OCI-LY1 (cell line): Measurements from ENCODE around the gene TREH.

Experiments
- H2AFZ ChIP-seq: fragments of 200-600 bp; sonication (generic), shearing (Covaris generic); 2 replicates; pipeline ENCODE4 v1.6.0; 2014; ENCODE audit warnings: antibody characterized with exemption, mild to moderate bottlenecking, low read length
- H3F3A ChIP-seq: fragments of 200-600 bp; sonication (generic), shearing (Covaris generic); 2 replicates; pipeline ENCODE4 v1.6.0; 2014; ENCODE audit warnings: mild to moderate bottlenecking, antibody characterized with exemption, low read length, moderate library complexity; ENCODE audit not compliant: insufficient read depth
- H3K27ac ChIP-seq: fragments of 200-600 bp; sonication (generic); 2 replicates; pipeline ENCODE4 v1.5.1; 2014; ENCODE audit warnings: low read length, mixed run types, mild to moderate bottlenecking, low read depth; ENCODE audit not compliant: poor library complexity, severe bottlenecking
- H3K27me3 ChIP-seq: fragments of 200-600 bp; sonication (generic); 2 replicates; pipeline ENCODE4 v1.6.0; 2014; ENCODE audit warnings: antibody characterized with exemption, mild to moderate bottlenecking, low read length, moderate library complexity; ENCODE audit not compliant: insufficient read depth
- H3K36me3 ChIP-seq: fragments of 200-600 bp; sonication (generic); 2 replicates; pipeline ENCODE4 v1.6.1; 2014; ENCODE audit warnings: mild to moderate bottlenecking, antibody characterized with exemption, low read length, moderate library complexity, mixed read lengths; ENCODE audit not compliant: insufficient read depth
- H3K4me1 ChIP-seq: fragments of 200-600 bp; sonication (generic); 2 replicates; pipeline ENCODE4 v1.5.1; 2014; ENCODE audit warnings: mild to moderate bottlenecking, low read length, moderate library complexity; ENCODE audit not compliant: insufficient read depth, severe bottlenecking
- H3K4me2 ChIP-seq: fragments of 200-600 bp; sonication (generic), shearing (Covaris generic); 2 replicates; pipeline ENCODE4 v1.6.1; 2014; ENCODE audit warnings: low read length
- H3K4me3 ChIP-seq: fragments of 200-600 bp; sonication (generic); 2 replicates; pipeline ENCODE4 v1.5.1; 2014; ENCODE audit warnings: low read length, low read depth, mild to moderate bottlenecking, mixed read lengths; ENCODE audit not compliant: poor library complexity, severe bottlenecking
- H3K79me2 ChIP-seq: fragments of 200-600 bp; shearing (Covaris generic); 2 replicates; pipeline ENCODE4 v1.6.1; 2016; ENCODE audit warnings: mixed run types, low read length, mixed read lengths; ENCODE audit not compliant: insufficient read depth
- H3K9ac ChIP-seq: fragments of 200-600 bp; sonication (generic), shearing (Covaris generic); 2 replicates; pipeline ENCODE4 v1.6.1; 2014; ENCODE audit warnings: mild to moderate bottlenecking, low read length, mixed read lengths
- H3K9me2 ChIP-seq: fragments of 200-600 bp; sonication (generic), shearing (Covaris generic); 2 replicates; pipeline ENCODE4 v1.6.1; 2014; ENCODE audit warnings: low read depth, mild to moderate bottlenecking, low read length, mixed read lengths
- H3K9me3 ChIP-seq: fragments of 200-600 bp; shearing (Covaris generic); 2 replicates; pipeline ENCODE4 v1.6.1; 2014; ENCODE audit warnings: low read length, mixed read lengths
- H4K20me1 ChIP-seq: fragments of 200-600 bp; sonication (generic), shearing (Covaris generic); 2 replicates; pipeline ENCODE4 v1.6.0; 2016; ENCODE audit warnings: mild to moderate bottlenecking, low read length; ENCODE audit not compliant: insufficient read depth
- EZH2 ChIP-seq: fragments of 200-600 bp; sonication (generic), shearing (Covaris generic); IDR thresholded peaks from 2 replicates; pipeline ENCODE4 v1.8.0; 2017; ENCODE audit warnings: borderline replicate concordance, mixed run types, mild to moderate bottlenecking, antibody characterized with exemption, low read length, moderate library complexity, mixed read lengths
- TF ChIP-seq, protein P1 (sequence below): fragments of 200-600 bp; sonication (generic), shearing (Covaris generic); IDR thresholded peaks from 2 replicates; pipeline ENCODE4 v1.5.1; 2017; ENCODE audit warnings: mild to moderate bottlenecking, antibody characterized with exemption, low read length, moderate library complexity, mixed read lengths

TREH gene

DNA sequence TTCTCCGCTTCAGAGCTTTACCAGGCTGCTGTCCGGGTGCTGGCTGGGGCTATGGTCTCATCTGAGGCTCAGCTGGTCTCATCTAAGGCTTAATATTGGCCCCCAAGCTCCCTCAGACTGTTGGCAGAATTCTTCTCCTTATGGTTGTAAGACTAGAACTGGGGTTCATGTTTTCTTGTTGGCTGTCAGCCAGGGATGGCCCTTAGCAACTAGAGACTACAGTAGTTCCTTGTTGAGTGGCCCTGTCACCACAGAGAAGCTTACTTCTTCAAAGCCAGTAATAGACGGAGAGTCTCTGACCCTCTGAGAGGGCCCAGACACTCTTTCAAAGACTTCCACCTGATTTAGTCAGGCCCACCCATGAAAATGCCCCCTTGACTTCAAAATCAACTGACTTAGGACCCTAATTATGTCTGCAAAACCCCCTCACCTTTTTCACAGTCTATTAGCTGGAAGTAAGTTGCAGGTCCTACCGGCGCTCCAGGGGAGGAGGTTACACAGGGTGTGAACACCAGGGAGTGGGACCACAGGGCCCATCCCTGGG is 24.2 kb upstream of the TREH start:
- Histone ChIP-seq H3K9ac (no peak overlapping the region), H4K20me1 (no peaks in the 10 kb centered on the region), H3F3A (no peaks in the 10 kb centered on the region), H3K27ac (peak overlapping the region; percentile 71), H2AFZ (no peak overlapping the region), H3K4me2 (no peak overlapping the region), H3K36me3 (no peaks in the 10 kb centered on the region), H3K4me1 (peaks cover 40% of the 10 kb centered on the region), H3K27me3 (no peaks in the 10 kb centered on the region), H3K9me2 (no peaks in the 10 kb centered on the region), H3K79me2 (no peaks in the 10 kb centered on the region), H3K9me3 (no peaks in the 10 kb centered on the region), H3K4me3 (no peak overlapping the region)
- TF ChIP-seq, protein P1, sequence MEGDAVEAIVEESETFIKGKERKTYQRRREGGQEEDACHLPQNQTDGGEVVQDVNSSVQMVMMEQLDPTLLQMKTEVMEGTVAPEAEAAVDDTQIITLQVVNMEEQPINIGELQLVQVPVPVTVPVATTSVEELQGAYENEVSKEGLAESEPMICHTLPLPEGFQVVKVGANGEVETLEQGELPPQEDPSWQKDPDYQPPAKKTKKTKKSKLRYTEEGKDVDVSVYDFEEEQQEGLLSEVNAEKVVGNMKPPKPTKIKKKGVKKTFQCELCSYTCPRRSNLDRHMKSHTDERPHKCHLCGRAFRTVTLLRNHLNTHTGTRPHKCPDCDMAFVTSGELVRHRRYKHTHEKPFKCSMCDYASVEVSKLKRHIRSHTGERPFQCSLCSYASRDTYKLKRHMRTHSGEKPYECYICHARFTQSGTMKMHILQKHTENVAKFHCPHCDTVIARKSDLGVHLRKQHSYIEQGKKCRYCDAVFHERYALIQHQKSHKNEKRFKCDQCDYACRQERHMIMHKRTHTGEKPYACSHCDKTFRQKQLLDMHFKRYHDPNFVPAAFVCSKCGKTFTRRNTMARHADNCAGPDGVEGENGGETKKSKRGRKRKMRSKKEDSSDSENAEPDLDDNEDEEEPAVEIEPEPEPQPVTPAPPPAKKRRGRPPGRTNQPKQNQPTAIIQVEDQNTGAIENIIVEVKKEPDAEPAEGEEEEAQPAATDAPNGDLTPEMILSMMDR = no peak
- no peak for TF ChIP-seq EZH2

DNA sequence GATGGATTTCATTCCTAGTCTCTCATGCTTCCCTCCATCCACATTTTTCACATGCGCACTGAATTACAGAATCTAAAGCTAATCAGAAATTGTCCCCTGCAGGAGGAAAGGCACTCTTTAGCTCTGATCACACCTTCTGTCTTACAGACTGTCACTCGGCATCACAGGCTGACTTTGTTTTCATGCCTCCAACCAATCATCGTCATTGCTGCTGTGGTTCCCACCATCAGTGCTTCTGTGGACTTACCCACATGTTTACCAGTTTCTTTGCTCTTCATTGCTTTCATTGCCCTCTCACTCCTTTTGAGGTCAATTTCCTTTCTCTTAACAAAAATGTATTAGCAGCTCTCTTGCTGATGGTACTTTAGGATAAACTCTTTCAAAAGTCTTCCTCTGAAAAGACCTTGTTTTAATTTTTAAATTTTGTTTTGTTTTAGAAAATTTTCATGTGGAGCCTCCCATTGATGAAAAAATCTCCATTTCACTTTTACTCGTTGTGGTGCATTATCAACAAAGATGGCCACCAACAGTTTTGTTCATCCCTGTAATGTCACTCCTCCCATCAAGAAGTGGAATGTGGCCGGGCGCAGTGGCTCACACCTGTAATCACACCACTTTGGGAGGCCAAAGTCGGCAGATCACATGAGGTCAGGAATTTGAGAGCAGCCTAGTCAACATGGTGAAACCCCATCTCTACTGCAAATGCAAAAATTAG is 20.2 kb upstream of the TREH start:
- no peaks in the 10 kb centered on the region; the same call in 1 of the 2 replicates for H3K36me3 ChIP-seq
- H3K27ac ChIP-seq = no peak overlapping the region
- H3K79me2 ChIP-seq = no peaks in the 10 kb centered on the region
- no peak overlapping the region for H3K9ac ChIP-seq
- no peak overlapping the region for H3K4me3 ChIP-seq
- no peaks in the 10 kb centered on the region for H3K9me3 ChIP-seq
- no peaks in the 10 kb centered on the region for H3K9me2 ChIP-seq
- TF ChIP-seq EZH2 = no peak
- TF ChIP-seq, protein P1 = no peak
- no peak overlapping the region for H3K4me2 ChIP-seq
- H2AFZ ChIP-seq = no peak overlapping the region
- H4K20me1 ChIP-seq = no peaks in the 10 kb centered on the region
- no peaks in the 10 kb centered on the region; the same call in 1 of the 2 replicates for H3K27me3 ChIP-seq
- peaks cover 28% of the 10 kb centered on the region for H3K4me1 ChIP-seq
- H3F3A ChIP-seq = no peaks in the 10 kb centered on the region

- Histone ChIP-seq H4K20me1 (no peaks in the 10 kb centered on the region), H3K9me2 (no peaks in the 10 kb centered on the region), H3K27me3 (no peaks in the 10 kb centered on the region; the same call in 1 of the 2 replicates), H3K79me2 (no peaks in the 10 kb centered on the region), H3K36me3 (no peaks in the 10 kb centered on the region; the same call in 1 of the 2 replicates), H3K4me3 (no peak overlapping the region), H2AFZ (no peak overlapping the region), H3K4me1 (peaks cover 14% of the 10 kb centered on the region), H3K4me2 (no peak overlapping the region), H3K27ac (no peak overlapping the region), H3F3A (no peaks in the 10 kb centered on the region), H3K9me3 (no peaks in the 10 kb centered on the region), H3K9ac (no peak overlapping the region)
- TF ChIP-seq EZH2 = no peak
- TF ChIP-seq, protein P1 = no peak
Observed at GRCh38 chr11:118697346-118697745, 17.9 kb upstream of the TREH start.
